NCI-H2081 treated with DMSO at 0.1 percent for 48 hours (cell line): ENCODE results near the gene AS3MT.
"Not testable (repeated sequence)": the region's sequence is repeated elsewhere in the genome, so short reads cannot be mapped to it uniquely, and the experiment has no call there.

Experiments
- DNase-seq: peaks from one replicate; lab custom pipeline; 2025; lab: John Stamatoyannopoulos, UW

The AS3MT gene

GRCh38 chr10:102919246-102919959 is 50.1 kb downstream of the AS3MT start:
- DNase-seq, result no peak

GRCh38 chr10:102919992-102920739 is 50.9 kb downstream of the AS3MT start:
- no peak for DNase-seq

- DNase-seq, result no peak
These were observed 54.3 kb downstream of the AS3MT start for GRCh38 chr10:102923601-102924000.

DNA sequence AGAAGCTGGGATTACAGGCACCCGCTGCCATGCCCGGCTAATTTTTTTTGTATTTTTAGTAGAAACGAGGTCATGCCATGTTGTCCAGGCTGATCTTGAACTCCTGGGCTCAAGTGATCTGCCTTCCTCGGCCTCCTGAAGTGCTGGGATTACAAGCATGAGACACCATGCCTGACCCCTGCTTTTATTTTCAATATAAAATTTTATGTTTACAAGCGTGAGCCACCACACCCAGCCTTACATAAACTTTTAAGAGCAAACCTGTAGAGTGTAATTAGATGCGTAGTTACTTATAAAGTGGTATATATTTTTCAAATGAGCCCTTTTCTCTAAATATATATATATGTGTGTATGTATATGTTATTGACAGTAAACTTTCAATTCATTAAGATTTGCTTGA is 57.6 kb downstream of the AS3MT start:
- no peak for DNase-seq

GRCh38 chr10:102927311-102928010 is 58.2 kb downstream of the AS3MT start:
- DNase-seq, result no peak

DNA sequence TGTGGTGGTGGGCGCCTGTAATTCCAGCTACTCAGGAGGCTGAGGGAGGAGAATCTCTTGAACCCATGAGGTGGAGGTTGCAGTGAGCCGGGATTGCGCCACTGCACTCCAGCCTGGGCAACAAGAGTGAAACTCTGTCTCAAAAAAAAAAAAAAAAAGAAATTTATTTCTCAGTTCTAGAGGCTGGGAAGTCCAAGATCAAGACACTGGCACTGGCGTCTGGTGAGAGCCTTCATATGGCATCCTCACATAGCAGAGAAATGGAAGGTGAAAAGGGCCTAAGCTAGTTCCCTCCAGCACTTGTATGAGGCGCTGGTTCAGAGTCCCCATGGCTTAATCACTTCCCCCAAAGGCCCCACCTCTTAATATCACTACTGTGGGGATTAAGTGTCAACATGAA is 59.2 kb downstream of the AS3MT start:
- not testable (repeated sequence) for DNase-seq

GRCh38 chr10:102930720-102931119 is 61.5 kb downstream of the AS3MT start:
- DNase-seq, result no peak

DNA sequence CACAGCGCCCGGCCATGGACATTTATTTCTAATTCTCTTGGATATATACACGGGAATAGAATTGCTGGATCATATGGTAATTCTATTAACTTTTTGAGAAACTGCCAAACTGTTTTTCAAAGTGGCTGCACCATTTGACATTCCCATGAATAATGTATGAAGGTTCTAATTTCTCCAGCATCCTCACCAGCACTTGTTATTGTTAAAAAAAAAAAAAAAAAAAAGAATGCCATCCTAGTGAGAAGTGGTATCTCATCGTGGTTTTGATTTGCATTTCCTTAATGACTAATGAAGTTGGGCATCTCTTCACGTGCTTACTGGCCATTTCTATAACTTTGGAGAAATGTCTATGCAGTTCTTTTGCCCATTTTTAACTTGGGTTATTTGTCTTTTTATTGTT is 62.4 kb downstream of the AS3MT start:
- DNase-seq, result no peak

GRCh38 chr10:102935505-102935904 is 66.2 kb downstream of the AS3MT start:
- DNase-seq, result no peak

- no peak for DNase-seq
These were observed 66.8 kb downstream of the AS3MT start for GRCh38 chr10:102935939-102936605.

- DNase-seq, result no peak
These were observed 72.1 kb downstream of the AS3MT start for GRCh38 chr10:102941401-102941800.

DNA sequence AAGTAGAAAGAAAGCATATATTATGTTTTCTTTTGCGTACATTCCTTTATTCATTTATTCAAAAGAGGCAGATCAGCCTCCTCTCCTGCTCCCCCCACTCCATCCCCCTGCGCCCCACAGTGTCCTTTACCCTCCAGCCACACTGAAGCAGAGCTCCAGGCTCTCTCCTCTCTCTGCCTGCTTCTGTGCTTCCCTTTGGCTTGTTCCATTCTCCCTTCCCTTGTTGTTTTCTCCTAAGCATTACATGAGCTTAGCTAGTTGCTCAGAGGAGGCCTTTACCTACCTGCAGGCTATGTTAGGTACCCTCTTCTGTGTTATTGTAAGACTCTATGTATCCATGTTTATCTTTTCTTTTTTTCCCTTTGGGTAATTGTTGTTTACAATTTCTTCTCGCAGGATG is 76.2 kb downstream of the AS3MT start:
- DNase-seq, result no peak

DNA sequence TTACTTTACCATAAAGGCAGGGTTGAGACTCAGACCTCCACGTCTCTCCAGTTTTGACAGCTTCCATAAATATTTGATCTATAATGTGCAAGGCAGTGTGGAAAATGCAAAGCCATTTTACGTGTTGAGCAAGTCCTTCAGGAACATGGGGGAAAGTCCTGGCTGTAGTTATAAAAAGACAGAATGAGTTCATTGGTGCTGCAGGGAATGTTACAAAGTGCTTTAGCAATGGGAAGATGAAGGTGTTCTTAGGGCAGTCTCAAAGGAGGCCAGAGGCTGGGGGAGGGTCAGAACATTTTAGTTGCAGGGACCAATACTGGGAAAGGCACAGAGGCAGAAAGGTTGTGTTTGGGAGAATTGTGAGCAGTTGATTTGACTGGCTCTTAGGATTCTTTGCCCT is 76.7 kb downstream of the AS3MT start:
- DNase-seq, result no peak

DNA sequence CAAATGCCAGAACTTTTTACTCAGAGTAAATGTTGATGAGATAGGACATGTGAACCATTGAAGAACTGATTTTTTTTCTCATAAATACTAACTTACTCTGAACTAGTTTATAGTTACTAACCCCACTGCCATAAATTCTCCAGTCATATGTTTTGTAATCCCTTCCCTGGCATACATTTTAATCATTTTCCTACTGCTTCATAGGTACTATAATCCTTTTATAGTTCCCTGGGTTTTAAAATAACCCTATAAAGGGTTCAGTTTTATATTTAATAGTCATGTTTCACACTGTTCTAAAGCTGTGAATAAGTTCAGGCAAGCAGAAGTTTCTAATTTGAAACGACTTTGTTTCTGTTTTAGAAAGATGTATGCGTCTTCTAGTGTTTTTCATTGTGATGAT is 77.7 kb downstream of the AS3MT start:
- DNase-seq, result no peak

GRCh38 chr10:102948176-102948575 is 78.9 kb downstream of the AS3MT start:
- no peak for DNase-seq

DNA sequence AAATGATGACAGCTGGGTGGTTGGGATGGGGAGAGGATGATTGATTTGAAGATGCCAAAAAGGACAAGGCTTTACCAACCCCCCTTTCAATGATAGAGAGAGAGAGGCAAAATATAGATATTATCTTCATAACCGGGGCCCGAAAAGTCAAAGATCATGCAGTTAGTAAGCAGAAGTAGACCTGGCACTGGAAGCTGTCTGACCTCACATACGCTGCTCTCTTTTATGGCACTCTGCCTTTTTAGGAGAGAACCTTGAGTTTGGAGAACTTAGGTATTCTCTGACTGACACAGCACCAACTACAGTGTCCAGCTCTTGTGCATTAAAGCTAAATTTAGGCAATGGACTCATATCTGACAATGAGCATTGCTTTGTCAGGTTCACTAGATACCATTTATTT is 79.5 kb downstream of the AS3MT start:
- DNase-seq, result no peak

DNA sequence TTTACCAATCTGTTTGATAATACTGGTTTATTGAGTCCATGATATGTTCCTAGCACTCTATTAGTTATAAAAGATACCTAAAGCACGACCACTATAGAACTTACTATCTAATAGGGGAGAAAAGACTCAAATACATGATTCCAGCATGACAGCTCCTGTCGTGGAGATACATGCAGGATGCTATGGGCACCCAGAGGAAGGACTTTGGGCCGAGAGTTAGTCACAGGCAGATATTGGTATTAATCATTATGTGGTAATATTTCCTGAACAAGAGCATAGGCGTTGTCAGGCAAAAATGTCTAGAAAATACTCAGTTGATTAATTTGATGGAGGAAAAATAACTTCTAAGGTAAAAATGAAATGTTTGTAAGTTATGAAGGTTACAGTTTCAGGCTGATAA is 80.6 kb downstream of the AS3MT start:
- DNase-seq, result no peak

DNA sequence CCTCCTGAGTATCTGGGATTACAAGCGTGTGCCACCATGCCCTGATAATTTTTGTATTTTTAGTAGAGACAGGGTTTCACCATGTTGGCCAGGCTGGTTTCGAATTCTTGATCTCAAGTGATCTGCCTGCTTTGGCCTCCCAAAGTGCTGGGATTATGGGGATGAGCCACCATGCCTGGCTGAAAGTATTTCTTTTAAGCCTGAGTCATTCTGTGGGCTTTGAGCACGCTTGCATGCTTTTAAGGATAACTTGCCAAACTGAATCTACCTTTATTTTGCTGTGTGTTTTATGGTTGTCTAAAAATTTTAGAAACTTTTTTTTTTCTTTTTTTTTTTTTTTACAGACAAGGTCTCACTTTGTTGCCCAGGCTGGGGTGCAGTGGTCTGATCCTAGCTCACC is 82.0 kb downstream of the AS3MT start:
- no peak for DNase-seq
